ENCODE measurements around the gene S1PR4. TPM values are rescaled to one million over a fixed set of nuclear protein-coding genes. Genes with fewer than 3 reads are reported as not detected.
A peak's percentile ranks its signal among the peaks of the same experiment; 100 is the strongest.

S1PR4 gene
- polyA plus RNA-seq, 1 of the 3 experiments (the other 2 are of a cell fraction), result not detected

GRCh38 chr19:3186891-3187661, 8.5 kb downstream of the S1PR4 start:
- Histone ChIP-seq H3K4me3 (ENCODE audit: low read depth in 2 of 2, low read length in 1 of 2) (peak overlapping the region; percentile 67 to 91), H3F3A (replicated peaks; ENCODE audit: insufficient read depth) (peaks cover 3% of the 10 kb centered on the region), H3K9me3 (no peaks in the 10 kb centered on the region), H3K4me2 (peak overlapping the region; percentile 99), H3K27me3 (ENCODE audit: insufficient read depth) (no peaks in the 10 kb centered on the region), H3K36me3 (replicated peaks in 1 of 2; ENCODE audit: control insufficient read depth in 1 of 2, insufficient read depth in 2 of 2, low read length in 1 of 2) (peaks cover 0 to 8% of the 10 kb centered on the region in 2 experiments), H3K9ac (peak overlapping the region; percentile 92), H4K20me1 (ENCODE audit: insufficient read depth) (peaks cover 17% of the 10 kb centered on the region; the same call in 1 of the 2 replicates), H3K4me1 (ENCODE audit: control insufficient read depth in 1 of 2, insufficient read depth in 2 of 2, low read depth in 1 of 2, low read length in 1 of 2) (peaks cover 10 to 19% of the 10 kb centered on the region in 2 experiments; a peak in 2 of 4 replicates), H2AFZ (ENCODE audit: low read depth) (no peak overlapping the region), H3K79me2 (ENCODE audit: insufficient read depth) (peaks cover 62% of the 10 kb centered on the region), H3K27ac (ENCODE audit: low read depth in 2 of 2, low read length in 1 of 2) (peak overlapping the region in 1 of 2 experiments; percentile 24; a peak in 1 of 4 replicates), H3K9me2 (no peaks in the 10 kb centered on the region)
- TF ChIP-seq RFX5 (IDR thresholded peaks at IDR 0.05; ENCODE audit: low read length), result no peak
- TF ChIP-seq FOXM1 (IDR thresholded peaks at IDR 0.05; ENCODE audit: low read depth), result no peak
- TF ChIP-seq POLR2AphosphoS5 (IDR thresholded peaks at IDR 0.05; ENCODE audit: low read depth, low read length), result no peak
- no peak for TF ChIP-seq PBX3 (IDR thresholded peaks at IDR 0.05)
- no peak for TF ChIP-seq RAD21 (IDR thresholded peaks at IDR 0.05; ENCODE audit: low read length)
- TF ChIP-seq TEAD4 (IDR thresholded peaks at IDR 0.05; ENCODE audit: borderline replicate concordance, insufficient read depth), result no peak
- TF ChIP-seq RXRA (IDR thresholded peaks at IDR 0.05; ENCODE audit: borderline replicate concordance, low read depth), result no peak
- TF ChIP-seq JUND (IDR thresholded peaks at IDR 0.05), result no peak
- no peak for TF ChIP-seq MXI1 (IDR thresholded peaks at IDR 0.05; ENCODE audit: low read depth, low read length)
- TF ChIP-seq CHD2 (IDR thresholded peaks at IDR 0.05; ENCODE audit: low read length, partially characterized antibody), result no peak
- no peak for TF ChIP-seq EZH2phosphoT487 (IDR thresholded peaks at IDR 0.05; ENCODE audit: borderline replicate concordance, low read depth)
- TF ChIP-seq FOXJ3 (CRISPR knock-in tag; IDR thresholded peaks at IDR 0.05), result no peak
- no peak for TF ChIP-seq SMC3 (IDR thresholded peaks at IDR 0.05; ENCODE audit: low read depth, low read length)
- TF ChIP-seq EP300 (IDR thresholded peaks at IDR 0.05; ENCODE audit: borderline replicate concordance in 1 of 2, low read depth in 1 of 2, low read length in 1 of 2), result no peak
- ChIA-PET CTCF (interaction anchor here (1.1 to 2.0 kb wide), 4 partner anchors 23 to 539 kb away, joined by 3 to 7 read pairs (median 4); no protein-coding TSS in a partner anchor), POLR2A (interaction anchor here (1.2 kb wide), 1 partner anchor 151 kb away, joined by 3 read pairs; no protein-coding TSS in a partner anchor)
- no peak for DNase-seq
- WGBS (ENCODE audit: low lambda C conversion rate), result 55% methylated on average over 19 of the region's 23 CpGs
